Myometrial cell (primary cell): Measurements from ENCODE around the gene DCX. TPM values are rescaled to one million over a fixed set of nuclear protein-coding genes. Genes with fewer than 3 reads are reported as not detected.

ENCODE experiments used
- total RNA-seq: library from RNA; depleted of rRNA; stranded (reverse); fragments of >200 nt; gene quantifications from 2 replicates; pipeline ENCODE4 v1.2.3, GENCODE V29; 2015

The DCX gene
- total RNA-seq = not detected in 2 replicates

DNA sequence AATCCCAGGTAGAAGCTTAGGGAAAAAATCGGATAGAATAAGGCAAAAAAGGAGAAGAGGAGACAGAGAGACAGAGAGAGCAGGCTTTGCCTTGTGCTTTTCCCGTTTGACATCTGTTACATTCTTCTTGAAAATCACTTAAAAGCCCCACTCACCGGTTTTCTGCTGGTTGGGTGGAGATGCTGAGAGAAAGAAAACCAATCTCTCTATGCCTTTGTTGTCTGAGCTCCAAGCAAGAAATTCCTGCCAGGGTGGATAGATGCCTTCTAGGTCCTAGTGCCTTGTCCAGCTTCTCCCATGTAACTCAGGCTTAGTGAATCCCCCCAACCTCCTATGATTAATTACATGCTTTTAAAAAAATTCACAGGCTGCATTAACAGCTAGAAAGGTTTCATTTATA, at the start of gene DCX:
Gene DCX, minus strand, starts transcription at position 210 of the 400 bp plus-strand sequence. CDS start 1,794 bp downstream, outside the sequence.

DNA sequence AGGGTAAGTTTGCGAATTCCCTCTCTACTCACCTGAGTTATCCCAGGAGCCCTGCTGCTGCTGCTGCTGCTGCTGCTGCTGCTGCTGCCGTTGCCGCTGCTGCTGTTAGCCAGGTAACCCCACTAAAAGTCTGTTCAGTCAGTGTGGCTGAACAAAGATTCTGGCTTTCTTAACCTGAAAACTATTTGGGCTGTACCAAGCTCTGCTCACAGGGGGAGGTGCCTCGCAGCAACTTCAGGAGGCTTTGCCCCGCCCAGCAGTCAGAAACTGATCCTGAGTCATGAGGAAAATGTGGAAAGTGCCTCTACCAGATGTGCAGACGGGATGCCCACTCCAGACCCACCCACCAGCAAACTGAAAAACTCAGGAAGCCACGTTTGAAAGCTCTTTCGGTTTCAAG, 141.7 kb downstream of the DCX start, which contains the start of gene CAPN6:
Gene CAPN6, minus strand, starts transcription at position 145 of the 400 bp plus-strand sequence. CDS start 6,547 bp downstream, outside the sequence.

Other genes starting within 250 kb of the DCX start
- gene CAPN6, start 141.7 kb downstream of the DCX start, total RNA-seq = 0.18 TPM in 1 of 2 replicates, not detected in the other
- 0.71 and 1.2 TPM in 2 replicates for gene SERTM2, start 99.5 kb upstream of the DCX start, total RNA-seq